H9 (cell line): ENCODE measurements around the gene CRLF3. TPM values are rescaled to one million over a fixed set of nuclear protein-coding genes. Genes with fewer than 3 reads are reported as not detected.
A peak's percentile ranks its signal among the peaks of the same experiment; 100 is the strongest.

ENCODE experiments used
- DNase-seq: peaks from one replicate; pipeline ENCODE4 v3.0.0-alpha.2; 2017
- H2AFZ ChIP-seq: one replicate; pipeline ENCODE4 v1.6.1; 2013; ENCODE audit warnings: mild to moderate bottlenecking, low read length, control low read depth, moderate library complexity
- H2AK5ac ChIP-seq: 2 replicates; pipeline ENCODE4 v1.6.1; 2013; ENCODE audit warnings: low read length, control low read depth, mixed read lengths; ENCODE audit not compliant: insufficient read length
- H2BK120ac ChIP-seq: one replicate; pipeline ENCODE4 v1.6.1; 2013; ENCODE audit warnings: low read depth, mild to moderate bottlenecking, low read length, control low read depth, inconsistent platforms; ENCODE audit not compliant: poor library complexity, severe bottlenecking
- H2BK12ac ChIP-seq: 2 replicates; pipeline ENCODE4 v1.6.1; 2013; ENCODE audit warnings: low read length, control low read depth, mixed read lengths, low read depth; ENCODE audit not compliant: insufficient read length
- H2BK15ac ChIP-seq: 2 replicates; pipeline ENCODE4 v1.6.1; 2013; ENCODE audit warnings: low read depth, low read length, control low read depth
- H2BK20ac ChIP-seq: one replicate; pipeline ENCODE4 v1.6.1; 2013; ENCODE audit warnings: low read depth, mild to moderate bottlenecking, low read length, control low read depth, inconsistent platforms; ENCODE audit not compliant: poor library complexity, severe bottlenecking
- H2BK5ac ChIP-seq: 2 replicates; pipeline ENCODE4 v1.6.1; 2013; ENCODE audit warnings: low read length, control low read depth, mixed read lengths; ENCODE audit not compliant: insufficient read length
- H3K14ac ChIP-seq: 2 replicates; pipeline ENCODE4 v1.6.1; 2013; ENCODE audit warnings: low read length, control low read depth; ENCODE audit not compliant: insufficient read depth
- H3K18ac ChIP-seq: 2 replicates; pipeline ENCODE4 v1.6.1; 2013; ENCODE audit warnings: low read depth, mild to moderate bottlenecking, mixed read lengths, low read length, control low read depth; ENCODE audit not compliant: insufficient read length
- H3K23ac ChIP-seq: 2 replicates; pipeline ENCODE4 v1.6.1; 2013; ENCODE audit warnings: low read length, control low read depth, mixed read lengths, low read depth; ENCODE audit not compliant: insufficient read length
- H3K23me2 ChIP-seq: 2 replicates; pipeline ENCODE4 v1.6.1; 2013; ENCODE audit warnings: low read depth, mild to moderate bottlenecking, mixed read lengths, low read length, control low read depth; ENCODE audit not compliant: insufficient read length, poor library complexity, severe bottlenecking
- H3K27ac ChIP-seq: 2 replicates; pipeline ENCODE4 v1.5.1; 2013; ENCODE audit warnings: low read length, control low read depth, mixed read lengths, low read depth; ENCODE audit not compliant: insufficient read length
- H3K27me3 ChIP-seq: 2 replicates; pipeline ENCODE4 v1.6.1; 2013; ENCODE audit warnings: low read length, control low read depth, inconsistent platforms; ENCODE audit not compliant: insufficient read depth
- H3K4ac ChIP-seq: 2 replicates; pipeline ENCODE4 v1.6.1; 2013; ENCODE audit warnings: low read depth, mild to moderate bottlenecking, control low read depth, inconsistent platforms, low read length, moderate library complexity
- H3K4me1 ChIP-seq: 2 replicates; pipeline ENCODE4 v1.6.1; 2013; ENCODE audit warnings: low read length, control low read depth, inconsistent platforms; ENCODE audit not compliant: insufficient read depth
- H3K4me2 ChIP-seq: 2 replicates; pipeline ENCODE4 v1.6.1; 2013; ENCODE audit warnings: low read length, control low read depth, mixed read lengths; ENCODE audit not compliant: insufficient read length, insufficient read depth
- H3K56ac ChIP-seq: 2 replicates; pipeline ENCODE4 v1.6.1; 2013; ENCODE audit warnings: low read depth, mild to moderate bottlenecking, mixed read lengths, low read length, control low read depth; ENCODE audit not compliant: insufficient read length
- H3K79me1 ChIP-seq: 2 replicates; pipeline ENCODE4 v1.6.1; 2013; ENCODE audit warnings: low read depth, mild to moderate bottlenecking, moderate library complexity, low read length, control low read depth, inconsistent platforms; ENCODE audit not compliant: insufficient read depth, poor library complexity, severe bottlenecking
- H3K79me2 ChIP-seq: 2 replicates; pipeline ENCODE4 v1.6.1; 2013; ENCODE audit warnings: low read length, control low read depth, inconsistent platforms; ENCODE audit not compliant: insufficient read depth
- H3K9ac ChIP-seq: 2 replicates; pipeline ENCODE4 v1.6.1; 2013; ENCODE audit warnings: low read length, control low read depth, mixed read lengths; ENCODE audit not compliant: insufficient read length; ENCODE audit errors: extremely low read depth
- H3K9me3 ChIP-seq: one replicate; pipeline ENCODE4 v1.6.1; 2013; ENCODE audit warnings: low read depth, low read length, inconsistent platforms; ENCODE audit not compliant: control insufficient read depth
- H3T11ph ChIP-seq: one replicate; pipeline ENCODE4 v1.6.1; 2013; ENCODE audit warnings: mild to moderate bottlenecking, low read length, control low read depth, inconsistent platforms
- H4K20me1 ChIP-seq: one replicate; pipeline ENCODE4 v1.6.1; 2013; ENCODE audit not compliant: control insufficient read depth, insufficient read length, insufficient read depth
- H4K5ac ChIP-seq: 2 replicates; pipeline ENCODE4 v1.6.1; 2013; ENCODE audit warnings: low read depth, mild to moderate bottlenecking, mixed read lengths, low read length, control low read depth; ENCODE audit not compliant: insufficient read length
- H4K8ac ChIP-seq: replicated peaks from 2 replicates; pipeline ENCODE4 v1.6.1; 2013; ENCODE audit warnings: low read length, control low read depth, mixed read lengths, low read depth; ENCODE audit not compliant: insufficient read length
- H4K91ac ChIP-seq: 2 replicates; pipeline ENCODE4 v1.6.1; 2013; ENCODE audit warnings: low read depth, mild to moderate bottlenecking, moderate library complexity, mixed read lengths, low read length, control low read depth; ENCODE audit not compliant: insufficient read length
- H3K27ac Mint-ChIP-seq, 3 experiments: 2 replicates in 2 of 3; 3 replicates in 1 of 3; pipeline ENCODE4 v1.8.0; 2020 to 2021; ENCODE audit warnings: mixed read lengths in 3 of 3, mild to moderate bottlenecking in 1 of 3, moderate library complexity in 1 of 3
- H3K27me3 Mint-ChIP-seq: 2 replicates; pipeline ENCODE4 v1.8.0; 2021; ENCODE audit warnings: low read depth, mild to moderate bottlenecking, moderate library complexity, mixed read lengths
- H3K36me3 Mint-ChIP-seq, 3 experiments: 2 replicates in 2 of 3; 3 replicates in 1 of 3; pipeline ENCODE4 v1.8.0; 2020 to 2021; ENCODE audit warnings: low read depth in 3 of 3, mixed read lengths in 3 of 3; ENCODE audit not compliant: insufficient read depth in 1 of 3
- H3K4me1 Mint-ChIP-seq, 2 experiments: 2 replicates each; pipeline ENCODE4 v1.8.0; 2020; ENCODE audit warnings: mixed read lengths in 2 of 2
- H3K4me3 Mint-ChIP-seq, 2 experiments: 2 replicates in 1 of 2; 3 replicates in 1 of 2; pipeline ENCODE4 v1.8.0; 2020 to 2021; ENCODE audit warnings: mild to moderate bottlenecking in 2 of 2, mixed read lengths in 2 of 2, moderate library complexity in 1 of 2
- H3K9me3 Mint-ChIP-seq, 2 experiments: 2 replicates in 1 of 2; 3 replicates in 1 of 2; pipeline ENCODE4 v1.8.0; 2020; ENCODE audit warnings: mild to moderate bottlenecking in 2 of 2, mixed read lengths in 2 of 2, moderate library complexity in 1 of 2
- CTCF ChIP-seq: fragments of 200-600 bp; sonication (generic); conservative IDR thresholded peaks from 3 replicates; pipeline ENCODE4 v1.8.0; 2021; ENCODE audit warnings: antibody characterized with exemption, mild to moderate bottlenecking
- WGBS: extraction: QIAGEN DNeasy Blood & Tissue Kit; methylation state at CpG from one replicate; pipeline ENCODE4 v1.1.7; 2013; ENCODE audit warnings: missing lambda C conversion rate, low lambda C conversion rate, mixed read lengths; ENCODE audit not compliant: insufficient read length; ENCODE audit errors: extremely low coverage; 5-methylcytosine and 5-hydroxymethylcytosine counted together
- total RNA-seq: library from RNA; stranded (reverse); gene quantifications from 2 replicates; pipeline ENCODE4 v1.2.1, GENCODE V29; 2021

The CRLF3 gene
- total RNA-seq, 1 experiment from 2014 or later, result 18.1 TPM

DNA sequence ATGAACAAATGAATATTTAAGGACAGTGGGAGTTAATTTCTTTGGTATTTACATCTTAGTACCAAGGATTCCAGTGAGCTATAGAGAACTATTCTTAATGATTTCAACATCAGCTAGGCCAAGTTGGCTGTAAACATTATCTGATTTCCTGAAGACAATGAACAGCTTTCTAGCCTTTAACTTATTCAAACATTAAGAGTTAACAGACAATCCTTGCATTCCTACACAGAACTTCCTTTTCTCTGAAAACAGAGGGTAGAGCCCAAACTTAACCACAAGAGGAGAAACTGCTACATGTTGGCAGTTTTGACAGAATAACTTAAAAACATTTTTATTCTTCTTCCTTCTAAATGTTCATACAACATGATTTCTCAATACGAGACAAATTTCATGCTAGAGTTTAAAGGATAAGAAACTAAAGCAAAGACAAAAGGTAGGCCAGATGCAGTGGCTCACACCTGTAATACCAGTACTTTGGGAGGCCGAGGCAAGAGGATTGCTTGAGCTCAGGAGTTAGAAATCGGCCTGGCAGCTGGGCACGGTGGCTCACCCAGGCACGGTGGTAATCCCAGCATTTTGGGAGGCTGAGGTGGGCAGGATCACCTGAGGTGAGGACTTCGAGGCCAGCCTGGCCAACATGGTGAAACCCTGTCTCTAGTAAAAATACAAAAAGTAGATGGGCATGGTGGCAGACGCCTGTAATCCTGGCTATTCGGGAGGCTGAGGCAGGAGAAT lies 4.4 kb downstream of the CRLF3 start:
- no peak overlapping the region for H2AK5ac ChIP-seq
- Mint-ChIP-seq H3K36me3 (peaks cover 0 to 10% (median 7%) of the 10 kb centered on the region in 3 experiments; a peak in 5 of 7 replicates), H3K27ac (peak overlapping the region in 2 of 3 experiments; percentile 24 to 73; a peak in 1 of 7 replicates), H3K4me3 (no peak overlapping the region), H3K9me3 (no peaks in the 10 kb centered on the region), H3K27me3 (no peaks in the 10 kb centered on the region), H3K4me1 (peaks cover 24 to 26% of the 10 kb centered on the region in 2 experiments)
- H3K4me1 ChIP-seq, result no peaks in the 10 kb centered on the region
- no peak overlapping the region for H4K8ac ChIP-seq
- H3K14ac ChIP-seq, result no peak overlapping the region
- H3K79me1 ChIP-seq, result peaks cover 5% of the 10 kb centered on the region
- H3K23ac ChIP-seq, result no peak overlapping the region
- H2AFZ ChIP-seq, result no peak overlapping the region
- no peak overlapping the region for H2BK12ac ChIP-seq
- H3K9me3 ChIP-seq, result no peaks in the 10 kb centered on the region
- peaks cover 5% of the 10 kb centered on the region; the same call in 1 of the 2 replicates for H3K79me2 ChIP-seq
- no peaks in the 10 kb centered on the region for H4K20me1 ChIP-seq
- no peak overlapping the region for H3K4ac ChIP-seq
- no peak overlapping the region for H4K5ac ChIP-seq
- H3K23me2 ChIP-seq, result no peaks in the 10 kb centered on the region
- no peak overlapping the region for H2BK120ac ChIP-seq
- WGBS, result no CpG with 5 or more reads among the region's 8 CpGs
- no peak for DNase-seq
- H3K18ac ChIP-seq, result no peak overlapping the region
- no peak overlapping the region for H3K9ac ChIP-seq
- H3K27ac ChIP-seq, result no peak overlapping the region
- H2BK20ac ChIP-seq, result no peak overlapping the region
- H4K91ac ChIP-seq, result no peak overlapping the region
- H3K4me2 ChIP-seq, result no peak overlapping the region
- no peak overlapping the region for H3K56ac ChIP-seq
- H3T11ph ChIP-seq, result no peak overlapping the region
- no peaks in the 10 kb centered on the region for H3K27me3 ChIP-seq
- H2BK5ac ChIP-seq, result no peak overlapping the region
- no peak overlapping the region for H2BK15ac ChIP-seq
- TF ChIP-seq CTCF, result no peak
